SK-N-SH (cell line): ENCODE results near the gene CCDC152. TPM values are rescaled to one million over a fixed set of nuclear protein-coding genes. Genes with fewer than 3 reads are reported as not detected.

Source experiments
- CTCF ChIA-PET: fragments of 300-600, 350-600 bp; formaldehyde crosslinking; extraction: SDS; loops from one replicate; lab custom pipeline; 2021; lab: Yijun Ruan, JAX
- POLR2A ChIA-PET: fragments of 350-600 bp; sonication (Branson Sonifier 250); formaldehyde crosslinking; extraction: SDS; loops from one replicate; lab custom pipeline; 2020; ENCODE audit warnings: antibody characterized with exemption, inconsistent platforms; lab: Yijun Ruan, JAX
- DNase-seq: peaks from one replicate; pipeline ENCODE4 v3.0.0; 2012
- H2AFZ ChIP-seq: fragments of 200-600 bp; sonication (generic); 2 replicates; pipeline ENCODE4 v1.8.1; 2016; ENCODE audit warnings: antibody characterized with exemption, mild to moderate bottlenecking, low read depth
- H3F3A ChIP-seq: fragments of 200-600 bp; sonication (generic); replicated peaks from 2 replicates; pipeline ENCODE3; 2016; ENCODE audit warnings: antibody characterized with exemption, mild to moderate bottlenecking; ENCODE audit not compliant: insufficient read depth
- H3K27ac ChIP-seq, 2 experiments: fragments of 200-500 bp in 1 of 2; fragments of 200-600 bp in 1 of 2; sonication (Bioruptor generic) in 1 of 2; sonication (generic), shearing (Covaris generic) in 1 of 2; 2 replicates each; pipeline versions ENCODE4 v1.5.1 to v1.6.1; 2014 to 2016; ENCODE audit warnings: low read depth in 2 of 2, inconsistent platforms in 1 of 2, low read length in 1 of 2, mild to moderate bottlenecking in 1 of 2, mixed read lengths in 1 of 2
- H3K27me3 ChIP-seq: fragments of 200-600 bp; sonication (generic), shearing (Covaris generic); 2 replicates; pipeline ENCODE4 v1.6.1; 2016; ENCODE audit warnings: mixed run types; ENCODE audit not compliant: insufficient read depth
- H3K36me3 ChIP-seq, 2 experiments: fragments of 200-500 bp in 1 of 2; fragments of 200-600 bp in 1 of 2; sonication (Bioruptor generic) in 1 of 2; sonication (generic) in 1 of 2; replicated peaks in 1 of 2; 2 replicates each; pipeline versions ENCODE3 to v1.5.1; 2014 to 2016; ENCODE audit warnings: low read length in 1 of 2, mild to moderate bottlenecking in 1 of 2; ENCODE audit not compliant: insufficient read depth in 2 of 2, control insufficient read depth in 1 of 2
- H3K4me1 ChIP-seq, 2 experiments: fragments of 200-500 bp in 1 of 2; fragments of 200-600 bp in 1 of 2; sonication (Bioruptor generic) in 1 of 2; sonication (generic), shearing (Covaris generic) in 1 of 2; 2 replicates each; pipeline versions ENCODE4 v1.5.1 to v1.6.1; 2014 to 2016; ENCODE audit warnings: low read depth in 1 of 2, low read length in 1 of 2, mixed run types in 1 of 2; ENCODE audit not compliant: insufficient read depth in 2 of 2, control insufficient read depth in 1 of 2
- H3K4me2 ChIP-seq: fragments of 200-600 bp; sonication (generic), shearing (Covaris generic); 2 replicates; pipeline ENCODE4 v1.6.1; 2017; ENCODE audit warnings: mixed run types
- H3K4me3 ChIP-seq, 2 experiments: fragments of 200-500 bp in 1 of 2; fragments of 200-600 bp in 1 of 2; sonication (Bioruptor generic) in 1 of 2; sonication (generic), shearing (Covaris generic) in 1 of 2; 2 replicates each; pipeline versions ENCODE4 v1.5.1 to v1.8.1; 2014 to 2016; ENCODE audit warnings: low read depth in 2 of 2, inconsistent platforms in 1 of 2, low read length in 1 of 2, mild to moderate bottlenecking in 1 of 2, mixed read lengths in 1 of 2, moderate library complexity in 1 of 2
- H3K79me2 ChIP-seq: fragments of 200-600 bp; sonication (generic); 2 replicates; pipeline ENCODE4 v1.8.1; 2017; ENCODE audit warnings: mild to moderate bottlenecking; ENCODE audit not compliant: insufficient read depth
- H3K9ac ChIP-seq: fragments of 200-600 bp; sonication (generic); 2 replicates; pipeline ENCODE4 v1.6.1; 2017; ENCODE audit warnings: mixed run types
- H3K9me2 ChIP-seq: fragments of 200-600 bp; sonication (generic); 2 replicates; pipeline ENCODE4 v1.6.1; 2017; ENCODE audit warnings: mixed run types
- H3K9me3 ChIP-seq: fragments of 200-600 bp; sonication (generic); 2 replicates; pipeline ENCODE4 v1.6.1; 2017; ENCODE audit warnings: mixed run types, mild to moderate bottlenecking, moderate library complexity
- H4K20me1 ChIP-seq: fragments of 200-600 bp; sonication (generic); 2 replicates; pipeline ENCODE4 v1.6.1; 2017; ENCODE audit warnings: mild to moderate bottlenecking, mixed run types; ENCODE audit not compliant: insufficient read depth
- EZH2phosphoT487 ChIP-seq: fragments of 200-600 bp; sonication (generic); IDR thresholded peaks from 2 replicates; pipeline ENCODE4 v1.6.1; 2017; ENCODE audit warnings: low read depth, mixed run types, mild to moderate bottlenecking, antibody characterized with exemption, moderate library complexity, borderline replicate concordance
- GATA2 ChIP-seq: sonication (generic); formaldehyde crosslinking; IDR thresholded peaks from 2 replicates; pipeline ENCODE4 v1.5.0; 2020; ENCODE audit warnings: mild to moderate bottlenecking, missing genetic modification reagents
- JUND ChIP-seq: IDR thresholded peaks from 2 replicates; pipeline ENCODE4 v1.4.0; 2012
- MAX ChIP-seq: IDR thresholded peaks from 2 replicates; pipeline ENCODE4 v1.4.0; 2012; ENCODE audit warnings: low read depth
- MEF2A ChIP-seq: IDR thresholded peaks from 2 replicates; pipeline ENCODE4 v1.4.0; 2012; ENCODE audit warnings: low read depth, borderline replicate concordance
- NFIC ChIP-seq: IDR thresholded peaks from 2 replicates; pipeline ENCODE4 v1.4.0; 2012; ENCODE audit warnings: borderline replicate concordance
- NRF1 ChIP-seq: IDR thresholded peaks from 2 replicates; pipeline ENCODE4 v1.6.1; 2012; ENCODE audit warnings: low read depth, mild to moderate bottlenecking, low read length
- RAD21 ChIP-seq: IDR thresholded peaks from 2 replicates; pipeline ENCODE4 v1.6.1; 2012; ENCODE audit warnings: mild to moderate bottlenecking, low read length
- RCOR1 ChIP-seq: fragments of 150-350 bp; IDR thresholded peaks from 2 replicates; pipeline ENCODE4 v1.6.1; 2017; ENCODE audit warnings: antibody characterized with exemption, low read length
- RFX5 ChIP-seq: IDR thresholded peaks from 2 replicates; pipeline ENCODE4 v1.6.1; 2012; ENCODE audit warnings: mild to moderate bottlenecking, improper control_type of control experiment, low read length
- RXRA ChIP-seq: IDR thresholded peaks from 2 replicates; pipeline ENCODE4 v1.4.0; 2012; ENCODE audit warnings: low read depth, mild to moderate bottlenecking, borderline replicate concordance
- TAF1 ChIP-seq: IDR thresholded peaks from 2 replicates; pipeline ENCODE4 v1.6.1; 2012; ENCODE audit warnings: low read depth, mild to moderate bottlenecking, low read length, moderate library complexity, borderline replicate concordance
- USF2 ChIP-seq: fragments of 150-350 bp; IDR thresholded peaks from 2 replicates; pipeline ENCODE4 v1.6.1; 2017; ENCODE audit warnings: antibody characterized with exemption, low read length, low read depth, borderline replicate concordance
- YY1 ChIP-seq: IDR thresholded peaks from 2 replicates; pipeline ENCODE4 v1.4.0; 2012; ENCODE audit warnings: low read depth, mild to moderate bottlenecking
- WGBS: methylation state at CpG from one replicate; pipeline ENCODE4 v1.1.6; 2017; ENCODE audit warnings: low lambda C conversion rate; 5-methylcytosine and 5-hydroxymethylcytosine counted together
- polyA plus RNA-seq, 3 experiments: library from polyadenylated mRNA; depleted of rRNA; stranded (reverse); fragments of >200 nt; gene quantifications; 2 replicates each; pipeline ENCODE4 v1.2.3, GENCODE V29; 2012
- TF ChIP-seq, protein P1 (sequence below): IDR thresholded peaks from 2 replicates; pipeline ENCODE4 v1.4.0; 2012; ENCODE audit warnings: low read depth, borderline replicate concordance
- TF ChIP-seq, protein P2 (sequence below): fragments of 150-350 bp; IDR thresholded peaks from 2 replicates; pipeline ENCODE4 v1.6.1; 2016; ENCODE audit warnings: mild to moderate bottlenecking, low read depth, low read length
- TF ChIP-seq, protein P3 (sequence below): fragments of 200-600 bp; sonication (generic); IDR thresholded peaks from 2 replicates; pipeline ENCODE4 v1.6.1; 2017; ENCODE audit warnings: antibody characterized with exemption, mild to moderate bottlenecking, moderate library complexity

The CCDC152 gene
- polyA plus RNA-seq, 1 of the 3 experiments (the other 2 are of a cell fraction): 2.1 TPM

- DNase-seq: no peak
- Histone ChIP-seq H3F3A (no peaks in the 10 kb centered on the region), H3K9me2 (no peaks in the 10 kb centered on the region), H3K9me3 (no peaks in the 10 kb centered on the region), H3K27me3 (no peaks in the 10 kb centered on the region), H2AFZ (no peak overlapping the region), H3K36me3 (no peaks in the 10 kb centered on the region), H3K79me2 (no peaks in the 10 kb centered on the region), H3K9ac (no peak overlapping the region), H3K27ac (no peak overlapping the region), H3K4me3 (no peak overlapping the region), H3K4me1 (no peaks in the 10 kb centered on the region), H4K20me1 (no peaks in the 10 kb centered on the region), H3K4me2 (no peak overlapping the region)
- 14% methylated on average over 1 of the region's 1 CpG for WGBS
- POLR2A ChIA-PET: no interaction called here
- no peak for TF ChIP-seq RAD21
- no peak for TF ChIP-seq RFX5
- TF ChIP-seq NFIC: no peak
- no peak for TF ChIP-seq USF2
- no peak for TF ChIP-seq JUND
- TF ChIP-seq RXRA: no peak
- no peak for TF ChIP-seq TAF1
- TF ChIP-seq, protein P1, sequence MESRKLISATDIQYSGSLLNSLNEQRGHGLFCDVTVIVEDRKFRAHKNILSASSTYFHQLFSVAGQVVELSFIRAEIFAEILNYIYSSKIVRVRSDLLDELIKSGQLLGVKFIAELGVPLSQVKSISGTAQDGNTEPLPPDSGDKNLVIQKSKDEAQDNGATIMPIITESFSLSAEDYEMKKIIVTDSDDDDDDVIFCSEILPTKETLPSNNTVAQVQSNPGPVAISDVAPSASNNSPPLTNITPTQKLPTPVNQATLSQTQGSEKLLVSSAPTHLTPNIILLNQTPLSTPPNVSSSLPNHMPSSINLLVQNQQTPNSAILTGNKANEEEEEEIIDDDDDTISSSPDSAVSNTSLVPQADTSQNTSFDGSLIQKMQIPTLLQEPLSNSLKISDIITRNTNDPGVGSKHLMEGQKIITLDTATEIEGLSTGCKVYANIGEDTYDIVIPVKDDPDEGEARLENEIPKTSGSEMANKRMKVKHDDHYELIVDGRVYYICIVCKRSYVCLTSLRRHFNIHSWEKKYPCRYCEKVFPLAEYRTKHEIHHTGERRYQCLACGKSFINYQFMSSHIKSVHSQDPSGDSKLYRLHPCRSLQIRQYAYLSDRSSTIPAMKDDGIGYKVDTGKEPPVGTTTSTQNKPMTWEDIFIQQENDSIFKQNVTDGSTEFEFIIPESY: no peak
- TF ChIP-seq MEF2A: no peak
- TF ChIP-seq, protein P2, sequence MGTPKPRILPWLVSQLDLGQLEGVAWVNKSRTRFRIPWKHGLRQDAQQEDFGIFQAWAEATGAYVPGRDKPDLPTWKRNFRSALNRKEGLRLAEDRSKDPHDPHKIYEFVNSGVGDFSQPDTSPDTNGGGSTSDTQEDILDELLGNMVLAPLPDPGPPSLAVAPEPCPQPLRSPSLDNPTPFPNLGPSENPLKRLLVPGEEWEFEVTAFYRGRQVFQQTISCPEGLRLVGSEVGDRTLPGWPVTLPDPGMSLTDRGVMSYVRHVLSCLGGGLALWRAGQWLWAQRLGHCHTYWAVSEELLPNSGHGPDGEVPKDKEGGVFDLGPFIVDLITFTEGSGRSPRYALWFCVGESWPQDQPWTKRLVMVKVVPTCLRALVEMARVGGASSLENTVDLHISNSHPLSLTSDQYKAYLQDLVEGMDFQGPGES: no peak
- TF ChIP-seq NRF1: no peak
- TF ChIP-seq YY1: no peak
- TF ChIP-seq GATA2 (CRISPR knock-in tag): no peak
- no peak for TF ChIP-seq EZH2phosphoT487
- CTCF ChIA-PET: interaction anchor here (0.6 to 0.9 kb wide), 2 partner anchors 10 to 26 kb away, joined by 3 read pairs; no protein-coding TSS in a partner anchor
Measured at GRCh38 chr5:42740920-42741319, 15.7 kb upstream of the CCDC152 start.

- Histone ChIP-seq H3K36me3 (no peaks in the 10 kb centered on the region), H3K27ac (no peak overlapping the region), H3K9me2 (no peaks in the 10 kb centered on the region), H3K4me2 (no peak overlapping the region), H3K9me3 (no peaks in the 10 kb centered on the region), H3F3A (peaks cover 6% of the 10 kb centered on the region), H3K9ac (no peak overlapping the region), H3K4me3 (no peak overlapping the region), H4K20me1 (no peaks in the 10 kb centered on the region), H2AFZ (no peak overlapping the region), H3K27me3 (no peaks in the 10 kb centered on the region), H3K4me1 (no peaks in the 10 kb centered on the region), H3K79me2 (no peaks in the 10 kb centered on the region)
- no peak for TF ChIP-seq TAF1
- 0 out of 2 replicates have a peak, but pooled peaks have one; percentile 9 for TF ChIP-seq RAD21
- TF ChIP-seq GATA2 (CRISPR knock-in tag): no peak
- no peak for TF ChIP-seq RCOR1
- no peak for TF ChIP-seq MAX
- TF ChIP-seq JUND: no peak
- TF ChIP-seq, protein P3, sequence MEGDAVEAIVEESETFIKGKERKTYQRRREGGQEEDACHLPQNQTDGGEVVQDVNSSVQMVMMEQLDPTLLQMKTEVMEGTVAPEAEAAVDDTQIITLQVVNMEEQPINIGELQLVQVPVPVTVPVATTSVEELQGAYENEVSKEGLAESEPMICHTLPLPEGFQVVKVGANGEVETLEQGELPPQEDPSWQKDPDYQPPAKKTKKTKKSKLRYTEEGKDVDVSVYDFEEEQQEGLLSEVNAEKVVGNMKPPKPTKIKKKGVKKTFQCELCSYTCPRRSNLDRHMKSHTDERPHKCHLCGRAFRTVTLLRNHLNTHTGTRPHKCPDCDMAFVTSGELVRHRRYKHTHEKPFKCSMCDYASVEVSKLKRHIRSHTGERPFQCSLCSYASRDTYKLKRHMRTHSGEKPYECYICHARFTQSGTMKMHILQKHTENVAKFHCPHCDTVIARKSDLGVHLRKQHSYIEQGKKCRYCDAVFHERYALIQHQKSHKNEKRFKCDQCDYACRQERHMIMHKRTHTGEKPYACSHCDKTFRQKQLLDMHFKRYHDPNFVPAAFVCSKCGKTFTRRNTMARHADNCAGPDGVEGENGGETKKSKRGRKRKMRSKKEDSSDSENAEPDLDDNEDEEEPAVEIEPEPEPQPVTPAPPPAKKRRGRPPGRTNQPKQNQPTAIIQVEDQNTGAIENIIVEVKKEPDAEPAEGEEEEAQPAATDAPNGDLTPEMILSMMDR: peak; percentile 54
- ChIA-PET CTCF (interaction anchor here (0.6 to 1.5 kb wide), 8 partner anchors 9 to 162 kb away, joined by 3 to 8 read pairs (median 3); no protein-coding TSS in a partner anchor), POLR2A (no interaction called here)
- no peak for DNase-seq
- WGBS: 15% methylated on average over 4 of the region's 4 CpGs
Measured at GRCh38 chr5:42745426-42745825, 11.2 kb upstream of the CCDC152 start.
